Prostate gland (tissue), 2 donors: Measurements from ENCODE around the gene ERMP1. TPM values are rescaled to one million over a fixed set of nuclear protein-coding genes. Genes with fewer than 3 reads are reported as not detected.

Experiments
- DNase-seq: peaks from one replicate; pipeline ENCODE4 v3.0.0-alpha.2; 2019; ENCODE audit warnings: low spot score
- H3K27ac ChIP-seq, 2 donors: fragments of 200-600 bp; sonication (generic); 2 replicates each; pipeline ENCODE4 v1.5.1; 2017 to 2019
- H3K27me3 ChIP-seq: fragments of 200-600 bp; sonication (generic); replicated peaks from 2 replicates; pipeline ENCODE4 v1.5.1; 2019; ENCODE audit not compliant: insufficient read depth
- H3K36me3 ChIP-seq, 2 donors: fragments of 200-600 bp; sonication (generic); 1 replicate in 1 of 2; 2 replicates in 1 of 2; pipeline versions ENCODE4 v1.5.1 to v1.8.1; 2017 to 2019
- H3K4me1 ChIP-seq: fragments of 200-600 bp; sonication (generic); replicated peaks from 2 replicates; pipeline ENCODE4 v1.5.1; 2019
- H3K4me3 ChIP-seq, 2 donors: fragments of 200-600 bp; sonication (generic); 2 replicates each; pipeline ENCODE4 v1.5.1; 2017 to 2019
- H3K9me3 ChIP-seq: fragments of 200-600 bp; sonication (generic); 2 replicates; pipeline ENCODE4 v1.5.1; 2017
- POLR2A ChIP-seq: fragments of 450-650 bp; IDR thresholded peaks from one replicate; pipeline ENCODE4 v1.6.1; 2016; ENCODE audit warnings: antibody characterized with exemption, mild to moderate bottlenecking
- POLR2AphosphoS5 ChIP-seq: sonication (generic); formaldehyde crosslinking; IDR thresholded peaks from one replicate; pipeline ENCODE4 v1.6.1; 2017; ENCODE audit warnings: antibody characterized with exemption
- WGBS: methylation state at CpG from one replicate; pipeline ENCODE4 v1.1.5; 2018; 5-methylcytosine and 5-hydroxymethylcytosine counted together
- intact Hi-C: fragments of 100-400 bp; cut with DNase I; formaldehyde crosslinking; loops from one replicate; pipeline ENCODE4 v1.14.2; 2022
- total RNA-seq, 2 donors: library from RNA; depleted of rRNA; stranded (reverse); fragments of >200 nt; gene quantifications; one replicate each; pipeline ENCODE4 v1.1.0, GENCODE V29; 2016
- TF ChIP-seq, protein P1 (sequence below), 4 experiments: fragments of 200-600 bp in 2 of 4; fragments of 450-650 bp in 2 of 4; sonication (generic) in 2 of 4; IDR thresholded peaks; 1 replicate in 3 of 4; 2 replicates in 1 of 4; pipeline ENCODE4 v1.5.1; 2016 to 2019; ENCODE audit warnings: antibody characterized with exemption in 4 of 4, mild to moderate bottlenecking in 2 of 4, moderate library complexity in 2 of 4

Gene ERMP1
- total RNA-seq, 2 donors from 2014 or later: 21.7 to 24.7 TPM

DNA sequence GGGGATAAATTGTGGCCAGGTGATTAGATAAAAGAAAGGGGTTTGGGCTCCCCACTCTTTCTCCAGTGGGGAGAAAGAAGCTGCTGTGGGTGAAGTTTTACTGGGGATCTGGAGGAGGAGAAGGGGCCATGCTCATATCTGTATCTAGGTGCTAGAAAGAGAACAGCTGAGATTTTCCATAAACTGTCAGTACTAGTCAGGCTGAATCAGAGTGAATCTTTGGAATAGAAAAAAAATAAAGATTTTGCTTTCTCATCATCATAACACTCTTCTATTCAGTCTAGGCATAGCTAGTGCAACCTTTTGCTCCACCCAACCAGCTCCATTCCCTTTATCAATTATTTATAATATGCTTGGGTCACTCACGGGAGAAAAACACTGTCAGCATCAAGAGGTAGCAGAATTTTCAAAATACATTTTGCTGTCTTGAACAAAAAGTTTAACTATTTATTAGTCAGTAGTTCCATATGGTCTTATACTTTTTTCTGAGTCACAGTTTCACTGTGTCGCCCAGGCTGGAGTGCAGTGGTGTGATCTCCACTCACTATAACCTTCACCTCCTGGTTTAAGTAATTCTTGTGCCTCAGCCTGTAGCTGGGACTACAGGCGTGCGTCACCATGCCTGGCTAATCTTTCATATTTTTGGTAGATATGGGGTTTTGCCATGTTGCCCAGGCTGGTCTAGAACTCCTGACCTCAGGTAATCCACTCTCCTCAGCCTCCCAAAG, 21.3 kb upstream of the ERMP1 start:
- intact Hi-C loops: no loop called here
- H3K9me3 ChIP-seq: no peaks in the 10 kb centered on the region
- H3K4me3 ChIP-seq: no peak overlapping the region
- no peak overlapping the region for H3K27ac ChIP-seq
- no peaks in the 10 kb centered on the region for H3K36me3 ChIP-seq
- no peaks in the 10 kb centered on the region for H3K27me3 ChIP-seq
- TF ChIP-seq, protein P1, sequence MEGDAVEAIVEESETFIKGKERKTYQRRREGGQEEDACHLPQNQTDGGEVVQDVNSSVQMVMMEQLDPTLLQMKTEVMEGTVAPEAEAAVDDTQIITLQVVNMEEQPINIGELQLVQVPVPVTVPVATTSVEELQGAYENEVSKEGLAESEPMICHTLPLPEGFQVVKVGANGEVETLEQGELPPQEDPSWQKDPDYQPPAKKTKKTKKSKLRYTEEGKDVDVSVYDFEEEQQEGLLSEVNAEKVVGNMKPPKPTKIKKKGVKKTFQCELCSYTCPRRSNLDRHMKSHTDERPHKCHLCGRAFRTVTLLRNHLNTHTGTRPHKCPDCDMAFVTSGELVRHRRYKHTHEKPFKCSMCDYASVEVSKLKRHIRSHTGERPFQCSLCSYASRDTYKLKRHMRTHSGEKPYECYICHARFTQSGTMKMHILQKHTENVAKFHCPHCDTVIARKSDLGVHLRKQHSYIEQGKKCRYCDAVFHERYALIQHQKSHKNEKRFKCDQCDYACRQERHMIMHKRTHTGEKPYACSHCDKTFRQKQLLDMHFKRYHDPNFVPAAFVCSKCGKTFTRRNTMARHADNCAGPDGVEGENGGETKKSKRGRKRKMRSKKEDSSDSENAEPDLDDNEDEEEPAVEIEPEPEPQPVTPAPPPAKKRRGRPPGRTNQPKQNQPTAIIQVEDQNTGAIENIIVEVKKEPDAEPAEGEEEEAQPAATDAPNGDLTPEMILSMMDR (IDR thresholded peaks at IDR 0.05): no peak
- WGBS: 93% methylated on average over 4 of the region's 4 CpGs
- DNase-seq: no peak
- H3K4me1 ChIP-seq: peaks cover 3% of the 10 kb centered on the region

DNA sequence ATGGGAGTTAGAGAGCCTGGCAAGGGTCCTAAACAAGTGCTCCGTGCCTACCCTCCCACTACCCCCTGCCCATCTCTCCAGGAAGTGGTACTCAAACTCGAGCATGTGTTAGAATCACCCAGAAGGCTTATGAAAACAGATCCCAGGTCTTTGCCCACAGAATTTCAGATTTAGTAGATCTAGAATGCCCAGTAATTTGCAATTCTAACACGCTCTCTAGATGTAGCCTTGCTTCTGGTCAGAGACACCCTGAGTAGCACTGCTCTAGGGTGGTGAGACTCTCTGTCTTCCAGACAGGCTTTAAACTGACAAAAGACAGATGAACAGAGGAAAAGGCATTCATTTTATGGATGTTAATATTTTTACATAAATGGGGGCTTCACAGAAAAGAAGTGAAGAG, 20.7 kb upstream of the ERMP1 start:
- H3K9me3 ChIP-seq: no peaks in the 10 kb centered on the region
- H3K27ac ChIP-seq: no peak overlapping the region
- intact Hi-C loops: no loop called here
- no peak for TF ChIP-seq POLR2A
- TF ChIP-seq, protein P1 (IDR thresholded peaks at IDR 0.05): no peak
- 52% methylated on average over 3 of the region's 3 CpGs for WGBS
- DNase-seq: no peak
- H3K4me3 ChIP-seq: no peak overlapping the region
- H3K4me1 ChIP-seq: peaks cover 3% of the 10 kb centered on the region
- H3K27me3 ChIP-seq: no peaks in the 10 kb centered on the region
- no peaks in the 10 kb centered on the region for H3K36me3 ChIP-seq

DNA sequence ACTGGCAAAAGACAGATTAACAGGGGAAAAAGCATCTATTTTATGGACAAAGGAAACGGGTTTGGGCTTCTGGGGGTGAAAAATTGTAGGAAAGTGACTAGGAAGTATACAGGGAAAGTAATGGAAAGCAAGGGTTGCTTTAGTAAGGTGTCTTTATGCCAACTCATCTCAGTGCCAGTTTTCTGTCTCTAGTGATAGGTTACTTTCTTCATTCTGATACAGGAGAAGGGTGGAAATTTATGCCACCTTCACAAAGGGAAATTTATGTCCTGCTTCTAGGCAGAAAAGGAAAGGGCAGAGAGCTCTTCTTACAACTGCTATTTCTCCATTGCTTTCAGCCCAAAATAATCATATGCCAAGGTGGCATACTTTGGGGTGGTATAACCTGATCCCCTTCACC, 20.1 kb upstream of the ERMP1 start:
- TF ChIP-seq, protein P1 (IDR thresholded peaks at IDR 0.05): no peak
- TF ChIP-seq POLR2AphosphoS5: no peak
- no peak for TF ChIP-seq POLR2A
- intact Hi-C loops: no loop called here
- H3K27ac ChIP-seq: no peak overlapping the region
- DNase-seq: no peak
- no peaks in the 10 kb centered on the region for H3K36me3 ChIP-seq
- H3K4me3 ChIP-seq: no peak overlapping the region
- H3K27me3 ChIP-seq: no peaks in the 10 kb centered on the region
- no peaks in the 10 kb centered on the region for H3K9me3 ChIP-seq
- peaks cover 3% of the 10 kb centered on the region for H3K4me1 ChIP-seq
- WGBS: 39% methylated on average over 1 of the region's 1 CpG

DNA sequence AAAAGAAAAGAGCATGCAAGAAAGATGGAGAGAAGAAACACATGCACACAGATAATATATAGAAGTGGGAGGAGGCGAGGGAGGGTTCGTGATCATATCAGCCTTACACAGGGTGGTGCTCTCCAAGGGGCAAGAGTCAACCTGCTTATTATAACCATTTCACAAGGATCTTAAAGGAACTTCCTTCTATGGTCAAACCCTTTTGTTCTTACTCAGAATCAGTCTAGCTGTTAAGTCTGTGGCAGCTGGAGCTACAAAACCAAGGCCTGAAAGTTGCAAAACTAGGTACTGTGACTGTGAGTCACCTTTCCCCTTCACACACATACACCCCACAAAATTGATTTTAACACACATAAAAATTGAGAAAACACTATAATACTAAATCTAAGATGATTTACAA, 18.5 kb upstream of the ERMP1 start:
- H3K9me3 ChIP-seq: no peaks in the 10 kb centered on the region
- H3K27me3 ChIP-seq: no peaks in the 10 kb centered on the region
- DNase-seq: no peak
- intact Hi-C loops: no loop called here
- no peak for TF ChIP-seq POLR2AphosphoS5
- TF ChIP-seq, protein P1 (IDR thresholded peaks at IDR 0.05): no peak
- TF ChIP-seq POLR2A: no peak
- peaks cover 3% of the 10 kb centered on the region for H3K4me1 ChIP-seq
- WGBS: 63% methylated on average over 2 of the region's 2 CpGs
- H3K36me3 ChIP-seq: no peaks in the 10 kb centered on the region
- H3K27ac ChIP-seq: no peak overlapping the region
- no peak overlapping the region for H3K4me3 ChIP-seq

DNA sequence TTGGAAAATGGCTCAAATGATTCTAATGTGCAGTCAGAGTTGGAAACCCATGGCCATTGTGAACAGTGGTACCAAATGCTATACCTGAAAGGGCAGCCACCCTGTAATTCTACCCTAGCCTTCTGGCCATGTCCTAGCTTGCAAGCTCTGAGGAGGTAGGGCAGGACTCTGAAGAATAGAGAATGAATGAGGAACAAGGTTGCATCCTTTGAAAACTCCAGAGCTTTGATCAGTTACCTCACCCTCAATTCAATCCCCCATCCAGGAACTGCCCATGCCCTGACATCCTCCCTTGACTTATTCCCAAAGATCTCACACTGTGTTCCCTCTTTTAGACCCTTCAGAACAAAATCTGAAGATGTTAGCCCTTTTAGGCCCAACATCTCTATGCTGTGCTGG, 17.8 kb upstream of the ERMP1 start:
- Histone ChIP-seq H3K36me3 (no peaks in the 10 kb centered on the region), H3K9me3 (no peaks in the 10 kb centered on the region), H3K4me3 (no peak overlapping the region), H3K4me1 (no peaks in the 10 kb centered on the region), H3K27ac (no peak overlapping the region), H3K27me3 (no peaks in the 10 kb centered on the region)
- TF ChIP-seq POLR2A (no peak), POLR2AphosphoS5 (no peak)
- TF ChIP-seq, protein P1 (IDR thresholded peaks at IDR 0.05): no peak
- intact Hi-C loops: no loop called here
- DNase-seq: no peak
